ENCODE data around the gene NDUFV1.
"Not testable (repeated sequence)": the region's sequence is repeated elsewhere in the genome, so short reads cannot be mapped to it uniquely, and the experiment has no call there.

The NDUFV1 gene

GRCh38 chr11:67606492-67607295 lies at the start of gene NDUFV1:
TSS of gene NDUFV1 (plus strand) at chr11:67606936. CDS start at chr11:67607005, 69 bp downstream.
- TF ChIP-seq CTCF (conservative IDR thresholded peaks at IDR 0.05; ENCODE audit: low read depth, low read length) = peak; percentile 49
- DNase-seq (ENCODE audit: low read depth) = peak; percentile 93
- peak within 1 kb of the TSS; percentile 97 for H3K4me3 ChIP-seq (ENCODE audit: low read depth, low read length)

GRCh38 chr11:67558084-67558772 lies 48.5 kb upstream of the NDUFV1 start:
- no peak for TF ChIP-seq CTCF (conservative IDR thresholded peaks at IDR 0.05; ENCODE audit: low read depth, low read length)
- H3K4me3 ChIP-seq (ENCODE audit: low read depth, low read length) = no peak overlapping the region
- DNase-seq (ENCODE audit: low read depth) = no peak

- H3K4me3 ChIP-seq (ENCODE audit: low read depth, low read length) = no peak overlapping the region
- TF ChIP-seq CTCF (conservative IDR thresholded peaks at IDR 0.05; ENCODE audit: low read depth, low read length) = no peak
- DNase-seq (ENCODE audit: low read depth) = no peak
Measured at GRCh38 chr11:67561971-67562619, 44.6 kb upstream of the NDUFV1 start.

GRCh38 chr11:67562963-67563704 lies 43.6 kb upstream of the NDUFV1 start:
- H3K4me3 ChIP-seq (ENCODE audit: low read depth, low read length) = no peak overlapping the region
- no peak for DNase-seq (ENCODE audit: low read depth)
- no peak for TF ChIP-seq CTCF (conservative IDR thresholded peaks at IDR 0.05; ENCODE audit: low read depth, low read length)

GRCh38 chr11:67563705-67564114 lies 43.0 kb upstream of the NDUFV1 start:
- peak; percentile 87 for DNase-seq (ENCODE audit: low read depth)

GRCh38 chr11:67564230-67564629 lies 42.5 kb upstream of the NDUFV1 start:
- TF ChIP-seq CTCF (conservative IDR thresholded peaks at IDR 0.05; ENCODE audit: low read depth, low read length) = no peak
- no peak for DNase-seq (ENCODE audit: low read depth)
- no peak overlapping the region for H3K4me3 ChIP-seq (ENCODE audit: low read depth, low read length)

More at GRCh38 chr11:67563705-67564114, 43.0 kb upstream of the NDUFV1 start:
- not testable (repeated sequence) for H3K4me3 ChIP-seq (ENCODE audit: low read depth, low read length)

GRCh38 chr11:67571443-67571842 lies 35.3 kb upstream of the NDUFV1 start:
- no peak for DNase-seq (ENCODE audit: low read depth)
- no peak overlapping the region for H3K4me3 ChIP-seq (ENCODE audit: low read depth, low read length)
- TF ChIP-seq CTCF (conservative IDR thresholded peaks at IDR 0.05; ENCODE audit: low read depth, low read length) = no peak
